NOMO-1 (cell line): Measurements from ENCODE around the gene GLRX.
"Not testable (repeated sequence)": the region's sequence is repeated elsewhere in the genome, so short reads cannot be mapped to it uniquely, and the experiment has no call there.

Experiments used
- DNase-seq, 2 experiments: peaks; one replicate each; lab custom pipeline; 2025; ENCODE audit not compliant: unreplicated experiment in 2 of 2; lab: John Stamatoyannopoulos, UW

Gene GLRX

GRCh38 chr5:95853490-95853889, 31.0 kb upstream of the GLRX start:
- DNase-seq = no peak

DNA sequence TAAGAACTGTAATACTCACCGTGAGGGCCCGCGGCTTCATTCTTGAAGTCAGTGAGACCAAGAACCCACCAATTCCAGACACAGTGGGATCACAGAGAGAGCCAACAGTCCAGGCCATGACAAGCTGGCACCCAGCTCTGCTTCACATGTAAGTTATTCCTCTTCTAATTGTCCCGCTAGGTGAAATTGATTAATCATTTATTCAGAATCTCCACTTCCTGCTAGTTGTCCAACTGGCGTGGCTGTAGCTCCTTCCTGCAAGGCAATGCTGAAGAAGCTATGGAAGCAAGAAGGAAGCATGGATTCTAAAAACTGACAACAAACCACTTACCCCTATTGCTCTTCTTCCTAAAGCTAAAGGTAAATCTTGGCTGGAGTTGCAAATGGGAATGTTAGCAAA, 30.0 kb upstream of the GLRX start:
- DNase-seq = no peak

- DNase-seq = not testable (repeated sequence)
Observed at GRCh38 chr5:95851141-95851540, 28.6 kb upstream of the GLRX start.

GRCh38 chr5:95850391-95850894, 27.9 kb upstream of the GLRX start:
- peak in 1 of 2 experiments; percentile 10 for DNase-seq

DNA sequence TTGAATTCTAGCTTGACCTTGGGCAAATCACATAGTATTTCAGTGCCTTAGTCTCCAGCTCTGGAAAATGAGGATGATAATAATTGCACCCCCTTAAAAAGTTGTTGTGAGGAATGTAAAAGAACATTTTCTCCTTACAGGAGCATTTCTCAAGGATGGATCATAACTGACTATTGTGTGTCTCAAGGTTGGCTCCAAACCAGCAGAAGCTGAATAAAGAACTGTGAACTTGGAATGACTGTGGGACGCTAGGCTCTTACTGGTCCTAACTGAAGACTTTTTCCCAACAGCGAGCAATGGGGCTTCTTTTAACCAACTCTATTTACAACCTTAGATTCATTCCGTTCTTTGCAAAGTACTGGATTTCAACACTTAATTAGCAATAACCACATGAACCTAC, 26.2 kb upstream of the GLRX start:
- no peak for DNase-seq

GRCh38 chr5:95847261-95847592, 24.7 kb upstream of the GLRX start:
- no peak for DNase-seq

GRCh38 chr5:95846554-95847260, 24.2 kb upstream of the GLRX start:
- DNase-seq = peak; percentile 33 to 65

DNA sequence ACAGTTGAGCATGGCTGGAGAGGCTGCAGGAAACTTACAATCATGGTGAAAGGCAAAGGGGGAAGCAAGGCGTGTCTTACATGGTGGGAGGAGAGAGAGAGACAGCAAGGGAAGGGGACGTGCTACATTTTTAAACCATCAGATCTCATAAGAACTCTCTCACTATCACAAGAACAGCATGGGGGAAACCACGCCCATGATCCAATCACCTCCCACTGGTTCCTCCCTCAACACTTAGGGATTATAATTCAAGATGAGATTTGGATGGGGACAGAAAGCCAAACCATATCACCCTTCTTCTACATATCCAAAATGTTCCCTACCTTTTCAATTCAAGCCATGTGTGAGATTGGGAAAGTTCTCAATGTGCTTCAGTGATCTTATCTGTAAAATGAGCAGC, 22.9 kb upstream of the GLRX start:
- DNase-seq = no peak

- DNase-seq = no peak
Observed at GRCh38 chr5:95843733-95844223, 21.3 kb upstream of the GLRX start.

GRCh38 chr5:95842854-95843544, 20.5 kb upstream of the GLRX start:
- DNase-seq = peak; percentile 89 to 91

DNA sequence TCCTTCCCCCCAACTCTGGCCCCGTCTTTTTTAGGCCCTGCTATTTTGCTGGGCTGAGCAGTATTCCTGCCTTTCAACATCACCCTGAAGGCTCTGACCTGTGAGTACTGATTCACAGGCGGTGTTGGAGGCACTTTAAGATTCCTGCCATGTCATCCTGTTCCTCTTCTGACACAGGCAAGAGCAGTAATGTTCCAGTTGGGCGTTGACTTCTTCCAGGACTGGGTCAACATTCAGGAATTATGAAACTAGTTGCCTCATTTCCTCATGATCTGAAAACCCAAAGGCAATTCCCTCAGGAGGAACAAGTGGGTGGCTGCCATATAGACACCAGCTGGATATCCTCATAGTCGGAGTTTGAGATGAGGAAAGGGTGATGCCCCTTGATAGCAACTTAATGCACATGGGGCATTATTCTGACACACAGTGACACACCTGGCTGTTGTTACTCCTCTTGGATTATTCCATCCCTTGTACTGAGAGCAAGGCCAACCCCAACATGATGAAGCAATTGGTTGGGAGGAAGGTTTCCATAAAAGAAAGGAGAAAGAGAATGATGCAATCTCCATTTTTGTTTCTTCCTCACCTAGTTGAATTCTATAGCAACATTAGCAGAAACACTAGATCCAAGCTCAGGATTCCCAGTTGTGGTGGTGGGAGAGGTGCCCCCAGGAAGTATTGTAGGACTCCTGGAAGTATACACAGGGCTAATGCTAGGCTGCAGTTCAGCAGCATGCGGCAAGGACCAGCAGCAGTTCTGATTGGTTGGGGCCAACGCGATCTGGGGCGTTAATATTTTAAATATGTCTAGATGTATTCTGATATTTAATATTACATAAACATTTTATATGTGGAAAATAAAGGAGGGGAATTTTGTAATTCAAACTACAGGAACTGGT, 19.6 kb upstream of the GLRX start:
- DNase-seq = no peak

DNA sequence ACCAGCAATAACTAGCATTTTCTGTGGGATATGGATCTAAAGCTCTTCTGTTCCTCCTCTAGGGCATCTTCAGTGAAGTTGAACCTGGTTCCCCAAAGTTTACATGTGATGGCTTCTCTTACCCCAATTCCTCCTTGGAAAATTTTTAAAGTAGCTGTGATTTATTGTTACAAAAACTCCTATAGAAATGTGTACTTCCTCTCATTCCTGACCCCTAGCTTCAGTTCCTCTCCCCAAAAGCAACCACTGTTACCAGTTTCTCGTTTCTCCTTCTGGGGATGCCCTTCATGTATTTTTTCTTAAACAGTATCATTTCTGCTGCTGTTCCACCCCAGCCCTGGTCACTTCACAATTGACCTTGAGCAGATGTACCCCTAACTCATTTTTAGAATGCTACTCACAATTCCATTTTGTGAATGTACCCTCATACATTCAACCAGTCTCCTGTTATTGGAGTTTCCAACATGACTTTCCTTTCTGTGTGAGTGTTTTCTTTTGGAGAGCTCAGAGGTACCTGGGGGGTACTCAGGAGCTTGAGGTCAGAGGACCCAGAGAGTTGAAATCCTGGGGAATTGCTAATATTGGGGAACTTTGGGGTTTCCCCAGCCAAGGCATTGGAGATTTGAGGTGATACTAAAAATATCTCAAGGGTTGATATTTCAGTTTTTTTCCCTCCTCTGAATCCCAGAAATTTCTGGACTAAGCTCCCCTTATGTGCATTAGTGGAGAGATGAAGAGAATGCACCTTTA, 18.6 kb upstream of the GLRX start:
- peak; percentile 27 to 44 for DNase-seq

DNA sequence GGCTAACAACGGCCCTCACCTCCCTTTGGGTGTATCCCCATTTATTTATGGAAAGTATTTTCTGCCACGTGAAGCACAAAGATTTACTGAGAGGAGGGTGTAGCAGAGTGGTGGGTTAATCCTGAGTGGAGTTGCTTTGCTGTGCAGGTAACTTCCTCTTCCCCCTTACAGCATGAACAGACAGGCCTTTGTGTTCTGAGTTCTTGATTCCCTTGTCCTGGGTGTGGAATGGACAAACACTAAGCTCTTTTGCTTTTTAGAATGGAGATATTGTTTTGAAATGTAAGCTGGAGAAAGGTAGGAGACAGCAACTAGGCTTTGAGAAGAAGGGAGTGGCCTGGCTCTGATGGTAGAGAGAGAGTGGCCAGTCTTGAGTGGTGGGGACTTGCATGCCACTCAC, 17.1 kb upstream of the GLRX start:
- DNase-seq = no peak

DNA sequence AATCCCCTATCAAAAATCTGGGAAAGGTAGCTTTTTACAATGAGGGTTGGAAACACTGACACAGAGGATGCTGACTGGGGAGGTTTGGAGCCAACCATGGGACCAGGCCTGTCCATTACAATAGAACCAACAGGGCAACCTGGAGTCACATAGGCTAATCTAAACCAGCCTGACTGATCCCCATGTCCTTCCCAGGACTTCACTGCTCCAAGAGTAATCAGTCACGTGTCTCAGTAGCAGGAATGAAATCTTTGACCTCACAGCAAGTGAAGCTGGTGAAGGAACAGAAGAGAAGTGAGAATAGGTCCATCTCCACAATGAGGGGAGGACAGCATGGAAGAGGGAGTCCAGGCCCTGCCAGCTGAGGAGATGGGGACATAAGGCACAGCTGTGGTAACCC, 16.0 kb upstream of the GLRX start:
- no peak for DNase-seq

- no peak for DNase-seq
Observed at GRCh38 chr5:95838001-95838520, 15.5 kb upstream of the GLRX start.

GRCh38 chr5:95837492-95837891, 15.0 kb upstream of the GLRX start:
- no peak for DNase-seq

GRCh38 chr5:95836971-95837370, 14.4 kb upstream of the GLRX start:
- not testable (repeated sequence) for DNase-seq

DNA sequence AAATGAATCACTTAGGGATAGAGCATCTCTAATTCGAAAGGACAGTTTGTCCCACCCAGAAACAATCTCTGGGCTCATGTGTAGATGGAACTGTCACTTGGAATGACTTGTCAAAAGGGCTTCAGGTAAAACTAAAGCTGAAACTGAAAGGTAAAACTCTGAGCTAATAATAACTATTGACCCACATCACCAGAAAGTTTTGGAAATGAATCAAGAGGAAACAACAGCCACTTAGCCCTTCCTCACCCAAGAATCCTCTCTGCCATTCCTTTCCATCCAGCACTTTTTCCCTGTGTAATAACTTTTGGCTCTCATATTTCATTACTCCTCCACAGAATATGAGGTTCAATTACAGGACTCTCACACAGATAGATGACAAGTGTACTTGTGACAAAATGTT, 14.0 kb upstream of the GLRX start:
- DNase-seq = no peak

- peak in 1 of 2 experiments; percentile 20 for DNase-seq
Observed at GRCh38 chr5:95835682-95836385, 13.3 kb upstream of the GLRX start.

- DNase-seq = no peak
Observed at GRCh38 chr5:95832664-95833063, 10.1 kb upstream of the GLRX start.
